Neural progenitor cell (in vitro differentiated cells): Measurements from ENCODE around the gene DAB2. TPM values are rescaled to one million over a fixed set of nuclear protein-coding genes. Genes with fewer than 3 reads are reported as not detected.

Experiments
- DNase-seq: peaks from one replicate; pipeline ENCODE4 v3.0.0-alpha.2; 2016; ENCODE audit warnings: low spot score
- H2AFZ ChIP-seq: fragments of 200-600 bp; sonication (generic); replicated peaks from 2 replicates; pipeline ENCODE4 v1.6.1; 2016; ENCODE audit warnings: antibody characterized with exemption
- H3F3A ChIP-seq: fragments of 200-600 bp; sonication (generic); 2 replicates; pipeline ENCODE4 v1.6.1; 2016; ENCODE audit warnings: antibody characterized with exemption, low read depth
- H3K27ac ChIP-seq: fragments of 200-600 bp; sonication (generic); 2 replicates; pipeline ENCODE4 v1.5.1; 2016; ENCODE audit warnings: mild to moderate bottlenecking
- H3K27me3 ChIP-seq: fragments of 200-600 bp; sonication (generic); 2 replicates; pipeline ENCODE4 v1.6.1; 2016; ENCODE audit warnings: mild to moderate bottlenecking, moderate library complexity
- H3K36me3 ChIP-seq: fragments of 200-600 bp; sonication (generic); 2 replicates; pipeline ENCODE4 v1.5.1; 2016
- H3K4me1 ChIP-seq: fragments of 200-600 bp; sonication (generic); 2 replicates; pipeline ENCODE4 v1.6.1; 2016; ENCODE audit warnings: mixed run types
- H3K4me2 ChIP-seq: fragments of 200-600 bp; sonication (generic); 2 replicates; pipeline ENCODE4 v1.6.1; 2016
- H3K4me3 ChIP-seq: fragments of 200-600 bp; sonication (generic); 2 replicates; pipeline ENCODE4 v1.5.1; 2016
- H3K79me2 ChIP-seq: fragments of 200-600 bp; sonication (generic); 2 replicates; pipeline ENCODE4 v1.6.1; 2016; ENCODE audit warnings: low read depth
- H3K9ac ChIP-seq: fragments of 200-600 bp; sonication (generic); 2 replicates; pipeline ENCODE4 v1.6.1; 2016
- H3K9me3 ChIP-seq: fragments of 200-600 bp; sonication (generic); 2 replicates; pipeline ENCODE4 v1.5.1; 2016; ENCODE audit warnings: low read depth
- H4K20me1 ChIP-seq: fragments of 200-600 bp; sonication (generic); 2 replicates; pipeline ENCODE4 v1.6.1; 2016; ENCODE audit warnings: low read depth
- H3K27ac Mint-ChIP-seq: 3 replicates; pipeline ENCODE4 v1.8.0; 2021; ENCODE audit warnings: mixed read lengths
- H3K27me3 Mint-ChIP-seq: 2 replicates; pipeline ENCODE4 v1.8.0; 2022; ENCODE audit warnings: low read depth, mild to moderate bottlenecking, inconsistent platforms, moderate library complexity, mixed read lengths; ENCODE audit not compliant: insufficient read depth
- H3K36me3 Mint-ChIP-seq: 3 replicates; pipeline ENCODE4 v1.8.0; 2021; ENCODE audit warnings: mixed read lengths
- H3K4me1 Mint-ChIP-seq: 3 replicates; pipeline ENCODE4 v1.8.0; 2021; ENCODE audit warnings: mixed read lengths
- H3K4me3 Mint-ChIP-seq: 3 replicates; pipeline ENCODE4 v1.8.0; 2021; ENCODE audit warnings: mild to moderate bottlenecking, moderate library complexity, mixed read lengths
- H3K9me3 Mint-ChIP-seq: 3 replicates; pipeline ENCODE4 v1.8.0; 2020; ENCODE audit warnings: mixed read lengths
- CTCF ChIP-seq: fragments of 200-600 bp; sonication (generic); IDR thresholded peaks from 2 replicates; pipeline ENCODE4 v1.5.1; 2017; ENCODE audit warnings: antibody characterized with exemption, mild to moderate bottlenecking
- EZH2 ChIP-seq: fragments of 200-600 bp; sonication (generic); IDR thresholded peaks from 2 replicates; pipeline ENCODE4 v1.6.1; 2017; ENCODE audit warnings: antibody characterized with exemption, mild to moderate bottlenecking, moderate library complexity
- EZH2phosphoT487 ChIP-seq: fragments of 200-600 bp; sonication (generic); IDR thresholded peaks from 2 replicates; pipeline ENCODE4 v1.6.1; 2017; ENCODE audit warnings: antibody characterized with exemption
- total RNA-seq: library from RNA; depleted of rRNA; stranded (reverse); fragments of >200 nt; gene quantifications from 2 replicates; pipeline ENCODE4 v1.2.3, GENCODE V29; 2015; ENCODE audit warnings: low replicate concordance

The DAB2 gene
- total RNA-seq, 1 donor from 2014 or later = 9.9 TPM

- no peak overlapping the region for H3K27ac ChIP-seq
- no peak overlapping the region for H3K9ac ChIP-seq
- H3K4me3 ChIP-seq = no peak overlapping the region
- no peaks in the 10 kb centered on the region for H3K9me3 ChIP-seq
- no peaks in the 10 kb centered on the region for H3F3A ChIP-seq
- no peak overlapping the region for H3K27ac Mint-ChIP-seq
- no peaks in the 10 kb centered on the region for H3K27me3 ChIP-seq
- H2AFZ ChIP-seq = no peak overlapping the region
- H3K4me1 ChIP-seq = no peaks in the 10 kb centered on the region
- H3K9me3 Mint-ChIP-seq = no peaks in the 10 kb centered on the region
- H3K36me3 ChIP-seq = no peaks in the 10 kb centered on the region
- H3K36me3 Mint-ChIP-seq = peaks cover 12% of the 10 kb centered on the region
- H4K20me1 ChIP-seq = no peaks in the 10 kb centered on the region
- TF ChIP-seq EZH2 = no peak
- TF ChIP-seq CTCF = no peak
- TF ChIP-seq EZH2phosphoT487 = no peak
- H3K27me3 Mint-ChIP-seq = peaks cover 2% of the 10 kb centered on the region
- no peak overlapping the region for H3K4me2 ChIP-seq
- no peaks in the 10 kb centered on the region for H3K4me1 Mint-ChIP-seq
- no peak for DNase-seq
- no peaks in the 10 kb centered on the region for H3K79me2 ChIP-seq
- no peak overlapping the region for H3K4me3 Mint-ChIP-seq
These were observed 40.5 kb downstream of the DAB2 start for GRCh38 chr5:39384271-39384670.

- Histone ChIP-seq H3K79me2 (no peaks in the 10 kb centered on the region), H3K27ac (no peak overlapping the region), H3K4me2 (no peak overlapping the region), H3K4me3 (no peak overlapping the region), H3F3A (no peaks in the 10 kb centered on the region), H3K9ac (no peak overlapping the region), H3K27me3 (no peaks in the 10 kb centered on the region), H3K4me1 (no peaks in the 10 kb centered on the region), H3K36me3 (no peaks in the 10 kb centered on the region), H2AFZ (no peak overlapping the region), H3K9me3 (no peaks in the 10 kb centered on the region), H4K20me1 (no peaks in the 10 kb centered on the region)
- Mint-ChIP-seq H3K4me3 (no peak overlapping the region), H3K36me3 (peaks cover 12% of the 10 kb centered on the region), H3K9me3 (no peaks in the 10 kb centered on the region), H3K27ac (no peak overlapping the region), H3K4me1 (no peaks in the 10 kb centered on the region), H3K27me3 (peaks cover 2% of the 10 kb centered on the region)
- no peak for DNase-seq
- TF ChIP-seq EZH2phosphoT487 (no peak), EZH2 (no peak), CTCF (no peak)
These were observed 43.4 kb downstream of the DAB2 start for GRCh38 chr5:39381376-39381775.

DNA sequence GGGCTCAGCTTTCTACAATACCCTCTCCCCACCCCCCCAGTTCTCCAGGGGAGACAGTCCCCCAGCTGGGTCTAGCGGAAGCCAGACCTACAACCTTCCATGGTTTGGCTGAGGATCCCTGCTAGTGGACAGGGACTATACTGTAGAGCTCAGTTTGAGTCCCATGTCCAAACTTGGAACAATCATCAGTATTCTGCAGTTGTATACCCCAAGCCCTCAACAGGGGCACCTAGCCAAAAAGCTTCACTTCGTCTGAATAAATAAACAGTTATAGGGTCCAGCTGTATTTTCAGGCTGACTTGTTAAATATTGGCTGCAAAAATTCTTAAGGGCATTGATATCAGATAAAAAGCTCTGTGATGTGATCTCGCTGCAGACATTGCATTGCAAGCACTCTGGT, 45.1 kb downstream of the DAB2 start:
- no peaks in the 10 kb centered on the region for H3K4me1 ChIP-seq
- H3K36me3 ChIP-seq = no peaks in the 10 kb centered on the region
- peaks cover 2% of the 10 kb centered on the region for H3K27me3 Mint-ChIP-seq

More for the DNA sequence above, 45.1 kb downstream of the DAB2 start:
- Histone ChIP-seq H3F3A (no peaks in the 10 kb centered on the region), H3K27ac (no peak overlapping the region), H3K9me3 (no peaks in the 10 kb centered on the region), H3K79me2 (no peaks in the 10 kb centered on the region), H2AFZ (no peak overlapping the region), H3K9ac (no peak overlapping the region), H4K20me1 (no peaks in the 10 kb centered on the region), H3K27me3 (no peaks in the 10 kb centered on the region), H3K4me3 (no peak overlapping the region), H3K4me2 (no peak overlapping the region)
- Mint-ChIP-seq H3K4me3 (no peak overlapping the region), H3K4me1 (no peaks in the 10 kb centered on the region), H3K36me3 (peaks cover 12% of the 10 kb centered on the region), H3K27ac (no peak overlapping the region), H3K9me3 (no peaks in the 10 kb centered on the region)
- DNase-seq = no peak
- TF ChIP-seq CTCF = no peak
- no peak for TF ChIP-seq EZH2
- no peak for TF ChIP-seq EZH2phosphoT487
